Retinal pigment epithelial cell (primary cell): ENCODE measurements around the gene PTDSS2.

Experiments used
- DNase-seq: peaks from one replicate; pipeline ENCODE4 v3.0.0-alpha.2; 2010; ENCODE audit warnings: low read depth
- H3K4me3 ChIP-seq: 2 replicates; pipeline ENCODE4 v1.5.1; 2011; ENCODE audit warnings: mild to moderate bottlenecking, low read length, control low read depth, moderate library complexity
- TF ChIP-seq, protein P1 (sequence below): conservative IDR thresholded peaks from 2 replicates; pipeline ENCODE4 v1.5.1; 2011; ENCODE audit warnings: low read depth, low read length, control low read depth, inconsistent platforms

PTDSS2 gene

DNA sequence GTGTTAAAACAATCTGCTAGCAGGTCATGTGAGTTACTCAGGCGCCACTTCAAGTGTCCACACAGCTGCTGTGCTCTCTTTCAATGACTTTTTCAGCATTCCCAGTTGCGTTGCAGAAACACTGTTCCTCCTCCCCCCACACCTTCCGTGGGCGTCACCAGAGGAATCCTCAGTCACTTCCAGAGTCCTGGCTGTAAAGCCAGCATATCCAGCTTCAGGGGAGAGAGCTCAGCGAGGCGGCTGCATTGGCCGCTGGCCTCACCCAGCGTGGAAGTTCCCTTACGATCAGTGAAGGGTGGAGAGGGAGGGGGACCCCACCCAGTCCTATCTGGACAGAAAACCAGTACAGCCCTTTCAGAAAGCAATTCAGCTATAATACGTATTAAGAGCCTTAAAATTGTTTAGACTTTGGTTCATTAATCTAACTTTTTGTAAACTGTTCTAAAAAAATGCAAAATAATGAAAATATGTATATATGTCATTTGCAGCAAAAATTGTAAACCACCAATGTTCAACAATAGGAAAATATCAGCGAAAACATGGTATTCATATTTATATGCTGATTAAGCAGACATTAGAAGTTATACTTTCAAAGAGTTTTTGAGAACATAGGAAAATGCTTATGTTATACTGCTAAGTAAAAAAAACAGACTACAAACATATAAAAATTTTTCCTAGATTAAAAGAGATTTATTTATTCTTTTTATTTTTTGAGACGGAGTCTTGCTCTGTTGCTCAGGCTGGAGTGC, 5.5 kb upstream of the PTDSS2 start:
- no peak for DNase-seq
- TF ChIP-seq, protein P1, sequence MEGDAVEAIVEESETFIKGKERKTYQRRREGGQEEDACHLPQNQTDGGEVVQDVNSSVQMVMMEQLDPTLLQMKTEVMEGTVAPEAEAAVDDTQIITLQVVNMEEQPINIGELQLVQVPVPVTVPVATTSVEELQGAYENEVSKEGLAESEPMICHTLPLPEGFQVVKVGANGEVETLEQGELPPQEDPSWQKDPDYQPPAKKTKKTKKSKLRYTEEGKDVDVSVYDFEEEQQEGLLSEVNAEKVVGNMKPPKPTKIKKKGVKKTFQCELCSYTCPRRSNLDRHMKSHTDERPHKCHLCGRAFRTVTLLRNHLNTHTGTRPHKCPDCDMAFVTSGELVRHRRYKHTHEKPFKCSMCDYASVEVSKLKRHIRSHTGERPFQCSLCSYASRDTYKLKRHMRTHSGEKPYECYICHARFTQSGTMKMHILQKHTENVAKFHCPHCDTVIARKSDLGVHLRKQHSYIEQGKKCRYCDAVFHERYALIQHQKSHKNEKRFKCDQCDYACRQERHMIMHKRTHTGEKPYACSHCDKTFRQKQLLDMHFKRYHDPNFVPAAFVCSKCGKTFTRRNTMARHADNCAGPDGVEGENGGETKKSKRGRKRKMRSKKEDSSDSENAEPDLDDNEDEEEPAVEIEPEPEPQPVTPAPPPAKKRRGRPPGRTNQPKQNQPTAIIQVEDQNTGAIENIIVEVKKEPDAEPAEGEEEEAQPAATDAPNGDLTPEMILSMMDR: no peak
- H3K4me3 ChIP-seq: no peak overlapping the region

DNA sequence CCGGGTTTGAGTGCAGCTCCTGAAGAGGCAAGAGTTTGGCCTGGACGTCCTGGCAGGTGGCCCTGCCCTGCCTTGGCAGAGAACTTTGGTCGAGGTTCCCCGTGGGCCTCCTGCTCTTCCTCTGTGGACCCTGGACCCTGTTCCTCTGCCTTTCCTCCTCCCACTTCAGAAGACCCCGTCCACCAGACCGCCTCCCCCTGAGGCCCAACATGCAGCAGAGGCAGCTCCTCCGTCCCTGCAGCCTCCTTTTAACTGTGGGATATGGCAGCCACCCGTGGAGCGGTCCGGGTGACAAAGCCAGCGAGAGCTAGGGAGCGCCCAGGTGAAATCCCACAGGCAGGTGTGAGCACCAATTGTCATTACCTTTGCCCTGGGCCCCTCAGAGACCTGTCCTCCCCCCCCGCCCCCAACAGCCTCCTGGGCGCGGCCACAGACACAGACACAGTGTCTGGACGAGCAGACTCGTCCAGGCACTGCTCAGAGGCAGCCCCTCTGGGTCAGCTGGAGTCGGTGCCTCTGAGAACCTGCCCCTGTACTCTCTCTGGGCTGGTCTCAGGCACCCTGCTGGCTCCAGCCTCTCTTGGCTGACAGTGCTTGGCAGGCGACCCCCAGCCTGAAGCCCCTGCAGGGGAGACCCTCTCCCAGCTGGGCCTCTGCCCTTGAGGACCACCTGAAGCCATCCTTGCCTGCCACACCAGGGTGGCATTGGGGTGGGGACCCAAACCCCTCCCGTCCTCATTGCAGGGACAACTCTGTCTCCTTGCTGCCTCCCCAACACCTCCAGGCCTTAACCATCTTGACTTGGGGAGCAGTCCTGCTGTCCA, 4.1 kb upstream of the PTDSS2 start:
- H3K4me3 ChIP-seq: no peak overlapping the region
- DNase-seq: no peak
- TF ChIP-seq, protein P1: no peak

DNA sequence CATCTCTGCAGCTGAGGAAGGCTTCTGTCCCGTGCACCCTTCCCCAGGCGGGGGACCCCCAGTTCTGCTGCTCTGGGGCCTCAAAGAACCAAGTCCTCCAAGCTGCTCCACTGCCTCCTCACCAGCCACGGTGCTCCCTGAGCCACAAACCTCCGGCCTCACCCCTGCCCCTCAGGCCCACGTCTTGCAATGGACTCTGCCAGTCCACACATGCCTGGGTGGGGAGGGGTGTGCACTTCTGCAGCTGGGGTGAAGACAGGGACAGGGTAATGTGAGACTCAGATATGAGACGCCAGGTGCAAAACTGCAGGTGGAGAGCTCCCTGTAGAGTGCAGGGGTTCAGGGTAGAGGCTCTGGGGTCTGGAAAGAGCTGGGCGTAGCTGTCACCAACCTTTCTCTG, 3.2 kb upstream of the PTDSS2 start:
- TF ChIP-seq, protein P1: no peak
- no peak for DNase-seq
- no peak overlapping the region for H3K4me3 ChIP-seq

DNA sequence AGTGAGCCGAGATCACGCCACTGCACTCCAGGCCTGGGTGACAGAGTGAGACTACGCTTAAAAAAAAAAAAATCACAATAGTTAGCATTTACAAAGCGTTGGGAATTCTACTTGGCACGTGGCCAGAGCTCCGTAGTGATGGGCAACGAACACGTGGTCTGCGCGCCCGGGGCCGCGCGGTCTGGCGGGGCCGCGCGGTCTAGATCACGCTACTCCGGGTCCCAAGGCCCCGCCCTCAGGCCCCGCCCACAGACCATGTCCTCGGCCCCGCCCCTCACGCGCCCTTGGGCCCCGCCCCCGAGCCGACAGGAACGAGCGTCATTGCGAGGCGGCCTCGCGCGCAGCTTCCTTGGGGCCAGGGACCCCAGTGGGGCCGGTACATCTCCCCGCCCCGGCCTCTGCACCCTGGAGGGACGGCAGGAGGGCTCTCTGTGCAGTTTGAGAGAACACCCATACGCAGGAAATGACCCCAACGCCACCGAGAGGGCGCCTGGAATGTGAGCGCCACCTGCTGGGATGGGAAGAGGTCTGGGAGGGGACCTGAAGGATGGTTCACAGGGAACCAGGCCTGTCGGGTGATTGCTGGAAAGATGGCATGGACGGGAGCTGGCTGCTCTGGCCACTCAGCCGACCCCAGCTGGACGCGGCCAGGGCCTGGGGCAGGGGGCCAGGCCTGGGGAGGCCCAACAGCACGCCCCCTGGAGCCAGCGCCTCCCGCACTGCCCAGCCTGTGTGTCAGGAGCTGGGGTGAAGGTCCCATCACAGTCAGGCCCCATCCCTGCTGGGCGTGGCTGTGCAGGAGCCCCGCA, 2.0 kb upstream of the PTDSS2 start:
- peak; percentile 71 for DNase-seq
- peak overlapping the region; percentile 67 for H3K4me3 ChIP-seq
- TF ChIP-seq, protein P1: peak; percentile 91

DNA sequence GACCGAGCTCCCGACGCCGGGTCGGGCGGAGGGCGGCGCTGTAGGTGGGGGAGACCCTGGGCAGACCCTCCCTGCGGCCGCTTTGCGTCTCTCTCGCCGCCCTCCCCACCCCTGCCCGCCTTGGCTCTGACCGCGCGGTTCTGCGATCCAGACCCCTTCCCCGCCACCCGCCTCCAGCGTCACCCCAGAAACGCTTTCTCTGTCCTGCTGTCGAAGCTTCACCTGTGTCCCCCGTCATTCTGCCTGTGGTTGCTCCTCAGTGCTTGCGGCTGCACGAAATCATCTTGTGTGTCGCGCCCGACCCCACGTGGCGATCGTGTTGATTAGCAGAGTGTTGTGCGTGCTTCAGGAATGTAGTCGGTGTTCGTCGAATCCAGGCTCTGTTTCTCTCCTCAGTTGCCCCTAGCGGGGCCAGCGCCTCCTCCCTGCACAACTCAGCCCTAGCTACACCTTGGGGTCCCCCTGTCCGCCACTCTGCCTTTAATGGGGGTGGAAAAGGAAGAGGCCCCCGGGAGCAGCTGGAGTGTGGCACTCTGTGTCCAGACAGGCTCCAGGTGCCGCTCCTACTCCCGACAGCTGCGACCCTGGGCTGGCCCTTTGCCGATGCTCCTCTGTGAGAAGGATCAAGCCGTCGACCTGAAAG, 851 bp downstream of the PTDSS2 start:
- TF ChIP-seq, protein P1: no peak
- H3K4me3 ChIP-seq: peak overlapping the region; percentile 61
- DNase-seq: peak; percentile 20

DNA sequence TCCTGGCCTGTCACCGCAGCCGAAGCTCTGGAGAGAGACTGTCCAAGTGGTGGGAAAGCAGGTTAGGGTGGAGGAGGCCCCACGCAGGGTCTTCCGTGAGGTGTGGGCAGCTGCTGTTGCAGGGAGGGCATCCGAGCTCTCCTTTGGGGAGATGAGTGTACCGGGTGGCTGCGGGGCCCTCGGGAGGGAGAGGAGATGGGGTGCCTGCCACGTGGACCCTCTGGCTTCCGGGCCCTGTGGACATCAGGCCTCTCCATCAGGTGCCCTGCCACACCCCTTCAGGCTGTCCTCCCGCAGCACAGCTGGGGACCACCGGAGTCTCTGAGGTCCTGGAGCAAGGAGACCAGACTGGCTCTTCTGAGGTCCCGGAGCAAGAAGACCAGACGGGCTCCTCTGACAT, 1.7 kb downstream of the PTDSS2 start:
- H3K4me3 ChIP-seq: peak overlapping the region; percentile 61
- no peak for DNase-seq

More for the DNA sequence above, 1.7 kb downstream of the PTDSS2 start:
- TF ChIP-seq, protein P1: no peak
